Panc1 (cell line): ENCODE results near the gene KCNG1. TPM values are rescaled to one million over a fixed set of nuclear protein-coding genes. Genes with fewer than 3 reads are reported as not detected.

Experiments
- ATAC-seq: fragments of 200-7000 bp; cut with Tn5 transposase; 2 replicates; pipeline ENCODE4 v1.9.1; 2020; ENCODE audit warnings: mild to moderate bottlenecking, moderate library complexity
- BruUV-seq: library from RNA; stranded (reverse); fragments of 400-500 nt; replicated peaks from 2 replicates; lab custom pipeline; 2021; lab: Mats Ljungman, UMichigan
- CTCF ChIA-PET: fragments of 300-600 bp; sonication (Branson Sonifier 250); formaldehyde crosslinking; loops from one replicate; lab custom pipeline; 2022; ENCODE audit warnings: antibody characterized with exemption; lab: Charles Lee
- POLR2A ChIA-PET: fragments of 300-600 bp; sonication (Branson Sonifier 250); formaldehyde crosslinking; loops from one replicate; lab custom pipeline; 2022; ENCODE audit warnings: antibody characterized with exemption; lab: Charles Lee
- DNase-seq: peaks from one replicate; pipeline ENCODE4 v3.0.0-alpha.2; 2010; ENCODE audit warnings: low read depth, low spot score
- H3K27ac ChIP-seq: 2 replicates; pipeline ENCODE4 v1.5.1; 2011; ENCODE audit warnings: mild to moderate bottlenecking, low read length, inconsistent platforms
- H3K27me3 ChIP-seq: fragments of 200-500 bp; sonication (Bioruptor generic); 2 replicates; pipeline ENCODE4 v1.6.0; 2014; ENCODE audit warnings: low read length, inconsistent platforms; ENCODE audit not compliant: control insufficient read depth, insufficient read depth
- H3K36me3 ChIP-seq: fragments of 200-500 bp; sonication (Bioruptor generic); 2 replicates; pipeline ENCODE4 v1.5.1; 2014; ENCODE audit warnings: inconsistent platforms, mild to moderate bottlenecking, low read length, moderate library complexity; ENCODE audit not compliant: control insufficient read depth, insufficient read depth
- H3K4me1 ChIP-seq: 2 replicates; pipeline ENCODE4 v1.5.1; 2011; ENCODE audit warnings: inconsistent platforms, mild to moderate bottlenecking, low read length, moderate library complexity; ENCODE audit not compliant: control insufficient read depth, insufficient read depth
- H3K4me3 ChIP-seq, 2 experiments: 2 replicates each; pipeline ENCODE4 v1.5.1; 2011 to 2012; ENCODE audit warnings: low read depth in 2 of 2, low read length in 2 of 2, mild to moderate bottlenecking in 2 of 2, inconsistent platforms in 1 of 2, moderate library complexity in 1 of 2
- H3K9me3 ChIP-seq: fragments of 200-500 bp; sonication (Bioruptor generic); 2 replicates; pipeline ENCODE4 v1.5.1; 2014; ENCODE audit warnings: low read depth, mild to moderate bottlenecking, inconsistent platforms, low read length, moderate library complexity; ENCODE audit not compliant: control insufficient read depth, insufficient read depth
- POLR2AphosphoS5 ChIP-seq: IDR thresholded peaks from 2 replicates; pipeline ENCODE4 v1.6.1; 2012; ENCODE audit warnings: mild to moderate bottlenecking, low read depth, low read length, moderate library complexity
- SIN3A ChIP-seq: IDR thresholded peaks from 2 replicates; pipeline ENCODE4 v1.6.1; 2012; ENCODE audit warnings: low read depth, mild to moderate bottlenecking, low read length, moderate library complexity, borderline replicate concordance; ENCODE audit not compliant: insufficient read depth
- TCF7L2 ChIP-seq: IDR thresholded peaks from 2 replicates; pipeline ENCODE4 v1.6.1; 2011; ENCODE audit warnings: mild to moderate bottlenecking, low read depth, low read length, inconsistent platforms
- in situ Hi-C: cut with HindIII; loops from 2 replicates; pipeline ENCODE4 v1.10.0; 2016; ENCODE audit warnings: low sequenced_read_pairs, low pct_unique_long_range_greater_than_20kb
- intact Hi-C: fragments of 100-400 bp; cut with micrococcal nuclease; formaldehyde crosslinking; loops from one replicate; pipeline ENCODE4 v1.10.0; 2022; ENCODE audit not compliant: unreplicated experiment
- total RNA-seq: library from RNA; stranded (reverse); gene quantifications from one replicate; pipeline ENCODE4 v1.2.1, GENCODE V29; 2021; ENCODE audit not compliant: unreplicated experiment
- TF ChIP-seq, protein P1 (sequence below): fragments of 450-650 bp; IDR thresholded peaks from 2 replicates; pipeline ENCODE4 v1.5.1; 2017; ENCODE audit warnings: mild to moderate bottlenecking
- TF ChIP-seq, protein P2 (sequence below), 2 experiments: IDR thresholded peaks; 2 replicates each; pipeline ENCODE4 v1.6.1; 2011 to 2012; ENCODE audit warnings: low read depth in 2 of 2, control low read depth in 1 of 2, low read length in 1 of 2, mild to moderate bottlenecking in 1 of 2, moderate library complexity in 1 of 2; ENCODE audit not compliant: insufficient read depth in 1 of 2

Gene KCNG1
- total RNA-seq, 1 experiment from 2014 or later: 7.4 TPM

DNA sequence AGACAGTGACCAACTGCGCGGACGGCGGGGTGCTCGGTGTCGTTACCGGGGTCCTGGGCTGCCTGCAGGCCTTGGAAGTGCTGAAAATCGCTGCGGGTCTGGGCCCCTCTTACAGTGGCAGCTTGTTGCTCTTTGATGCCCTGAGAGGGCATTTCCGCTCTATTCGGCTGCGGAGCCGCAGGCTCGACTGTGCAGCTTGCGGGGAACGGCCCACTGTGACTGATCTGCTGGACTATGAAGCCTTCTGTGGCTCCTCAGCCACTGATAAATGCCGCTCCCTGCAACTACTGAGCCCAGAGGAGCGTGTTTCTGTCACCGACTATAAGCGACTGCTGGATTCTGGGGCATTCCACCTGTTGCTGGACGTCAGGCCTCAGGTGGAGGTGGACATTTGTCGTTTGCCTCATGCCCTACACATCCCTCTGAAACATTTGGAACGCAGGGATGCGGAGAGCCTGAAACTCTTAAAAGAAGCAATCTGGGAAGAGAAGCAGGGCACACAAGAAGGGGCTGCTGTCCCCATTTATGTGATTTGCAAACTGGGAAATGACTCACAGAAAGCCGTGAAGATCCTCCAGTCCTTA lies 63.3 kb downstream of the KCNG1 start:
- Histone ChIP-seq H3K36me3 (peaks cover 16% of the 10 kb centered on the region), H3K27ac (peak overlapping the region; percentile 98), H3K4me1 (peaks cover 20% of the 10 kb centered on the region), H3K27me3 (no peaks in the 10 kb centered on the region), H3K4me3 (peak overlapping the region; percentile 92 to 100), H3K9me3 (no peaks in the 10 kb centered on the region)
- intact Hi-C loops: no loop called here
- POLR2A ChIA-PET: no interaction called here
- CTCF ChIA-PET: no interaction called here
- ATAC-seq (no peak), DNase-seq (no peak)
- in situ Hi-C loops: no loop called here
- no TSS peak for BruUV-seq
- no peak for TF ChIP-seq SIN3A
- no peak for TF ChIP-seq POLR2AphosphoS5
- TF ChIP-seq, protein P1, sequence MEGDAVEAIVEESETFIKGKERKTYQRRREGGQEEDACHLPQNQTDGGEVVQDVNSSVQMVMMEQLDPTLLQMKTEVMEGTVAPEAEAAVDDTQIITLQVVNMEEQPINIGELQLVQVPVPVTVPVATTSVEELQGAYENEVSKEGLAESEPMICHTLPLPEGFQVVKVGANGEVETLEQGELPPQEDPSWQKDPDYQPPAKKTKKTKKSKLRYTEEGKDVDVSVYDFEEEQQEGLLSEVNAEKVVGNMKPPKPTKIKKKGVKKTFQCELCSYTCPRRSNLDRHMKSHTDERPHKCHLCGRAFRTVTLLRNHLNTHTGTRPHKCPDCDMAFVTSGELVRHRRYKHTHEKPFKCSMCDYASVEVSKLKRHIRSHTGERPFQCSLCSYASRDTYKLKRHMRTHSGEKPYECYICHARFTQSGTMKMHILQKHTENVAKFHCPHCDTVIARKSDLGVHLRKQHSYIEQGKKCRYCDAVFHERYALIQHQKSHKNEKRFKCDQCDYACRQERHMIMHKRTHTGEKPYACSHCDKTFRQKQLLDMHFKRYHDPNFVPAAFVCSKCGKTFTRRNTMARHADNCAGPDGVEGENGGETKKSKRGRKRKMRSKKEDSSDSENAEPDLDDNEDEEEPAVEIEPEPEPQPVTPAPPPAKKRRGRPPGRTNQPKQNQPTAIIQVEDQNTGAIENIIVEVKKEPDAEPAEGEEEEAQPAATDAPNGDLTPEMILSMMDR: no peak
- no peak for TF ChIP-seq TCF7L2
- TF ChIP-seq, protein P2, sequence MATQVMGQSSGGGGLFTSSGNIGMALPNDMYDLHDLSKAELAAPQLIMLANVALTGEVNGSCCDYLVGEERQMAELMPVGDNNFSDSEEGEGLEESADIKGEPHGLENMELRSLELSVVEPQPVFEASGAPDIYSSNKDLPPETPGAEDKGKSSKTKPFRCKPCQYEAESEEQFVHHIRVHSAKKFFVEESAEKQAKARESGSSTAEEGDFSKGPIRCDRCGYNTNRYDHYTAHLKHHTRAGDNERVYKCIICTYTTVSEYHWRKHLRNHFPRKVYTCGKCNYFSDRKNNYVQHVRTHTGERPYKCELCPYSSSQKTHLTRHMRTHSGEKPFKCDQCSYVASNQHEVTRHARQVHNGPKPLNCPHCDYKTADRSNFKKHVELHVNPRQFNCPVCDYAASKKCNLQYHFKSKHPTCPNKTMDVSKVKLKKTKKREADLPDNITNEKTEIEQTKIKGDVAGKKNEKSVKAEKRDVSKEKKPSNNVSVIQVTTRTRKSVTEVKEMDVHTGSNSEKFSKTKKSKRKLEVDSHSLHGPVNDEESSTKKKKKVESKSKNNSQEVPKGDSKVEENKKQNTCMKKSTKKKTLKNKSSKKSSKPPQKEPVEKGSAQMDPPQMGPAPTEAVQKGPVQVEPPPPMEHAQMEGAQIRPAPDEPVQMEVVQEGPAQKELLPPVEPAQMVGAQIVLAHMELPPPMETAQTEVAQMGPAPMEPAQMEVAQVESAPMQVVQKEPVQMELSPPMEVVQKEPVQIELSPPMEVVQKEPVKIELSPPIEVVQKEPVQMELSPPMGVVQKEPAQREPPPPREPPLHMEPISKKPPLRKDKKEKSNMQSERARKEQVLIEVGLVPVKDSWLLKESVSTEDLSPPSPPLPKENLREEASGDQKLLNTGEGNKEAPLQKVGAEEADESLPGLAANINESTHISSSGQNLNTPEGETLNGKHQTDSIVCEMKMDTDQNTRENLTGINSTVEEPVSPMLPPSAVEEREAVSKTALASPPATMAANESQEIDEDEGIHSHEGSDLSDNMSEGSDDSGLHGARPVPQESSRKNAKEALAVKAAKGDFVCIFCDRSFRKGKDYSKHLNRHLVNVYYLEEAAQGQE (IDR thresholded peaks at IDR 0.05; ENCODE audit: insufficient read depth in 1 of 2, low read depth in 2 of 2, low read length in 1 of 2): no peak

DNA sequence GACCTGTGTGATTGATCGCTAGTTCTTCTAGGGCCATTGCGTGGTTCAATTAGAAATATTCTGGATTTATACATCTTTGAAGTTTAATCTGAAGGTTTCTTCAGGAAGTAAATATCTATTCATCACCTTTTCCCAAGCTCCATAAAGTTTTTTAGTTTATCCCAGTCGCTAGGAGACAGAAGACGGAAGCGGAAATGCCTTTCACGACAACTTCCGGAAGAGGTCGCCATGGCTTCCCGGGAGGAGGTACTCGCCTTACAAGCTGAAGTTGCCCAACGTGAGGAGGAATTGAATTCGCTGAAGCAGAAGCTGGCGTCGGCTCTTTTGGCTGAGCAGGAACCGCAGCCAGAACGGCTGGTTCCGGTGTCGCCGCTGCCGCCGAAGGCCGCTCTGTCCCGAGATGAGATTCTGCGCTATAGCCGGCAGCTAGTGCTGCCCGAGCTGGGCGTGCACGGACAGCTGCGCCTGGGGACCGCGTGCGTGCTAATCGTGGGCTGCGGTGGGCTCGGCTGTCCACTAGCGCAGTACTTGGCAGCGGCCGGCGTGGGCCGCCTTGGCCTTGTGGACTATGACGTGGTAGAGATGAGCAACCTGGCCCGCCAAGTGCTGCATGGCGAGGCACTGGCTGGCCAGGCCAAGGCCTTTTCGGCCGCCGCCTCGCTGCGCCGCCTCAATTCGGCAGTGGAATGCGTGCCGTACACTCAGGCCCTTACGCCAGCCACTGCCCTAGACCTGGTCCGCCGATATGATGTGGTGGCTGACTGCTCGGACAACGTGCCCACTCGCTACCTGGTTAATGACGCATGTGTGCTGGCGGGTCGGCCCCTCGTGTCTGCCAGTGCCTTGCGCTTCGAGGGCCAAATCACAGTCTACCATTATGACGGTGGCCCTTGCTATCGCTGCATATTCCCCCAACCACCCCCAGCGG lies 64.0 kb downstream of the KCNG1 start, which contains the start of gene MOCS3:
MOCS3 (plus strand) TSS at position 204 of the 928 bp plus-strand sequence; CDS start at position 229, 25 bp downstream.
- POLR2A ChIA-PET: interaction anchor here (0.6 to 1.0 kb wide), 5 partner anchors 12 to 162 kb away, joined by 3 to 7 read pairs (median 4); partner anchors contain the start of gene ADNP
- Histone ChIP-seq H3K27ac (peak within 1 kb of the TSS; percentile 98), H3K27me3 (no peaks in the 10 kb centered on the region), H3K36me3 (peaks cover 22% of the 10 kb centered on the region), H3K4me1 (peaks cover 20% of the 10 kb centered on the region), H3K9me3 (no peaks in the 10 kb centered on the region), H3K4me3 (peak within 1 kb of the TSS; percentile 92 to 100)
- in situ Hi-C loops: no loop called here
- TSS peak; percentile 93 for BruUV-seq
- intact Hi-C loops: no loop called here
- ATAC-seq (peak; percentile 86), DNase-seq (peak; percentile 93)
- TF ChIP-seq TCF7L2 (no peak), POLR2AphosphoS5 (no peak; the same call in 1 of the 2 replicates), SIN3A (peak; percentile 79; the same call in 1 of the 2 replicates)
- TF ChIP-seq, protein P1: no peak
- TF ChIP-seq, protein P2 (IDR thresholded peaks at IDR 0.05; ENCODE audit: insufficient read depth in 1 of 2, low read depth in 2 of 2, low read length in 1 of 2): no peak
- CTCF ChIA-PET: interaction anchor here (0.7 kb wide), 1 partner anchor 108 kb away, joined by 3 read pairs; no protein-coding TSS in a partner anchor
